ENCODE results near the gene LY6G6F. TPM values are rescaled to one million over a fixed set of nuclear protein-coding genes. Genes with fewer than 3 reads are reported as not detected.
A peak's percentile ranks its signal among the peaks of the same experiment; 100 is the strongest.

Gene LY6G6F
- total RNA-seq, 4 donors from 2014 or later = not detected

GRCh38 chr6:31691078-31691463 is 15.6 kb upstream of the LY6G6F start:
- peaks cover 0 to 53% (median 26%) of the 10 kb centered on the region in 4 donors for H3K36me3 ChIP-seq

GRCh38 chr6:31691564-31692108 is 15.0 kb upstream of the LY6G6F start:
- TF ChIP-seq POLR2A (IDR thresholded peaks at IDR 0.05) = no peak
- TF ChIP-seq EP300 (IDR thresholded peaks at IDR 0.05; ENCODE audit: low read depth) = no peak
- no peak for TF ChIP-seq POLR2AphosphoS5 (IDR thresholded peaks at IDR 0.05)
- TF ChIP-seq CTCF (IDR thresholded peaks at IDR 0.05) = no peak

More at GRCh38 chr6:31691078-31691463, 15.6 kb upstream of the LY6G6F start:
- Histone ChIP-seq H3K9me3 (no peaks in the 10 kb centered on the region), H3K4me1 (no peaks in the 10 kb centered on the region), H3K27ac (peak overlapping the region in 2 of 4 donors; percentile 48 to 53), H3K27me3 (no peaks in the 10 kb centered on the region), H3K4me3 (no peak overlapping the region)
- TF ChIP-seq POLR2AphosphoS5 (IDR thresholded peaks at IDR 0.05) (no peak), POLR2A (IDR thresholded peaks at IDR 0.05) (no peak), EP300 (IDR thresholded peaks at IDR 0.05; ENCODE audit: low read depth) (no peak), CTCF (IDR thresholded peaks at IDR 0.05) (no peak)
- 82 to 90% methylated on average over 4 to 6 of the region's 6 CpGs for WGBS, 2 donors (ENCODE audit: low coverage in 1 of 2)
- no peak for DNase-seq
- intact Hi-C loops (cut with DNase I; ENCODE audit: low total_unique reads) (no loop called here), in situ Hi-C loops (cut with MboI; ENCODE audit: low pct_ligation_motif_present in 1 of 4, low pct_unique_long_range_greater_than_20kb in 1 of 4, low sequenced_read_pairs in 3 of 4) (no loop called here)

GRCh38 chr6:31692353-31692752 is 14.3 kb upstream of the LY6G6F start:
- in situ Hi-C loops (cut with MboI; ENCODE audit: low pct_ligation_motif_present in 1 of 4, low pct_unique_long_range_greater_than_20kb in 1 of 4, low sequenced_read_pairs in 3 of 4) (no loop called here), intact Hi-C loops (cut with DNase I; ENCODE audit: low total_unique reads) (no loop called here)
- Histone ChIP-seq H3K4me3 (no peak overlapping the region), H3K36me3 (peaks cover 0 to 55% (median 29%) of the 10 kb centered on the region in 4 donors), H3K27ac (no peak overlapping the region), H3K9me3 (no peaks in the 10 kb centered on the region), H3K4me1 (no peaks in the 10 kb centered on the region), H3K27me3 (no peaks in the 10 kb centered on the region)
- 87% methylated on average over 4 of the region's 4 CpGs; no CpG with 5 or more reads in 1 of the 2 donors for WGBS, 2 donors (ENCODE audit: low coverage in 1 of 2)
- no peak for DNase-seq
- TF ChIP-seq EP300 (IDR thresholded peaks at IDR 0.05; ENCODE audit: low read depth) (no peak), POLR2A (IDR thresholded peaks at IDR 0.05) (no peak), POLR2AphosphoS5 (IDR thresholded peaks at IDR 0.05) (no peak), CTCF (IDR thresholded peaks at IDR 0.05) (no peak)

More at GRCh38 chr6:31691564-31692108, 15.0 kb upstream of the LY6G6F start:
- peaks cover 0 to 55% (median 27%) of the 10 kb centered on the region in 4 donors for H3K36me3 ChIP-seq
- H3K9me3 ChIP-seq = no peaks in the 10 kb centered on the region
- H3K27me3 ChIP-seq = no peaks in the 10 kb centered on the region
- 94% methylated on average over 12 of the region's 12 CpGs; no CpG with 5 or more reads in 1 of the 2 donors for WGBS, 2 donors (ENCODE audit: low coverage in 1 of 2)
- H3K27ac ChIP-seq = no peak overlapping the region
- intact Hi-C loops (cut with DNase I; ENCODE audit: low total_unique reads) = no loop called here
- DNase-seq = no peak
- H3K4me1 ChIP-seq = no peaks in the 10 kb centered on the region
- no peak overlapping the region for H3K4me3 ChIP-seq
- in situ Hi-C loops (cut with MboI; ENCODE audit: low pct_ligation_motif_present in 1 of 4, low pct_unique_long_range_greater_than_20kb in 1 of 4, low sequenced_read_pairs in 3 of 4) = no loop called here

GRCh38 chr6:31692886-31693285 is 13.8 kb upstream of the LY6G6F start:
- H3K9me3 ChIP-seq = no peaks in the 10 kb centered on the region
- H3K4me1 ChIP-seq = no peaks in the 10 kb centered on the region
- intact Hi-C loops (cut with DNase I; ENCODE audit: low total_unique reads) = no loop called here
- no peak overlapping the region for H3K27ac ChIP-seq
- in situ Hi-C loops (cut with MboI; ENCODE audit: low pct_ligation_motif_present in 1 of 4, low pct_unique_long_range_greater_than_20kb in 1 of 4, low sequenced_read_pairs in 3 of 4) = no loop called here
- H3K36me3 ChIP-seq = peaks cover 0 to 50% (median 26%) of the 10 kb centered on the region in 4 donors
- WGBS, 2 donors (ENCODE audit: low coverage in 1 of 2) = 78 to 91% methylated on average over 2 to 9 of the region's 9 CpGs
- DNase-seq = no peak
- no peaks in the 10 kb centered on the region for H3K27me3 ChIP-seq
- no peak for TF ChIP-seq POLR2AphosphoS5 (IDR thresholded peaks at IDR 0.05)
- no peak for TF ChIP-seq POLR2A (IDR thresholded peaks at IDR 0.05)
- no peak for TF ChIP-seq CTCF (IDR thresholded peaks at IDR 0.05)
- TF ChIP-seq EP300 (IDR thresholded peaks at IDR 0.05; ENCODE audit: low read depth) = no peak
- no peak overlapping the region for H3K4me3 ChIP-seq

Measured in transverse colon (tissue), 4 donors.